Stimulated activated naive CD8-positive, alpha-beta T cell treated with anti-CD3 and anti-CD28 coated beads, Interleukin-15, Interleukin-2, amounts not matched to agents 100 ng/mL and 50 ng/mL, for 24 hours (primary cell): ENCODE measurements around the gene ZNF814.
"Not testable (repeated sequence)": the region's sequence is repeated elsewhere in the genome, so short reads cannot be mapped to it uniquely, and the experiment has no call there.

ENCODE experiments used
- H3K27ac Mint-ChIP-seq: one replicate; pipeline ENCODE4 v1.8.0; 2021; ENCODE audit warnings: mild to moderate bottlenecking, mixed read lengths
- H3K27me3 Mint-ChIP-seq: one replicate; pipeline ENCODE4 v1.8.0; 2021; ENCODE audit warnings: mixed read lengths
- H3K36me3 Mint-ChIP-seq: one replicate; pipeline ENCODE4 v1.8.0; 2021; ENCODE audit warnings: low read depth, mixed read lengths
- H3K4me1 Mint-ChIP-seq: one replicate; pipeline ENCODE4 v1.8.0; 2021; ENCODE audit warnings: low read depth, mixed read lengths
- H3K4me3 Mint-ChIP-seq: one replicate; pipeline ENCODE4 v1.8.0; 2021; ENCODE audit warnings: mild to moderate bottlenecking, mixed read lengths
- H3K9me3 Mint-ChIP-seq: one replicate; pipeline ENCODE4 v1.8.0; 2021; ENCODE audit warnings: mixed read lengths

ZNF814 gene

GRCh38 chr19:57888560-57889231, at the start of gene ZNF814:
ZNF814 (minus strand) TSS chr19:57889037; CDS start chr19:57888802, 235 bp downstream.
- peaks cover 26% of the 10 kb centered on the region for H3K9me3 Mint-ChIP-seq
- H3K4me1 Mint-ChIP-seq: peaks cover 29% of the 10 kb centered on the region
- H3K27me3 Mint-ChIP-seq: no peaks in the 10 kb centered on the region
- H3K27ac Mint-ChIP-seq: peak within 1 kb of the TSS; percentile 92
- peak within 1 kb of the TSS; percentile 93 for H3K4me3 Mint-ChIP-seq
- H3K36me3 Mint-ChIP-seq: peaks cover 49% of the 10 kb centered on the region

GRCh38 chr19:57935731-57936130, 46.9 kb upstream of the ZNF814 start:
- peaks cover 76% of the 10 kb centered on the region for H3K36me3 Mint-ChIP-seq
- no peaks in the 10 kb centered on the region for H3K27me3 Mint-ChIP-seq
- H3K27ac Mint-ChIP-seq: no peak overlapping the region
- H3K9me3 Mint-ChIP-seq: peaks cover 33% of the 10 kb centered on the region
- H3K4me3 Mint-ChIP-seq: no peak overlapping the region
- no peaks in the 10 kb centered on the region for H3K4me1 Mint-ChIP-seq

DNA sequence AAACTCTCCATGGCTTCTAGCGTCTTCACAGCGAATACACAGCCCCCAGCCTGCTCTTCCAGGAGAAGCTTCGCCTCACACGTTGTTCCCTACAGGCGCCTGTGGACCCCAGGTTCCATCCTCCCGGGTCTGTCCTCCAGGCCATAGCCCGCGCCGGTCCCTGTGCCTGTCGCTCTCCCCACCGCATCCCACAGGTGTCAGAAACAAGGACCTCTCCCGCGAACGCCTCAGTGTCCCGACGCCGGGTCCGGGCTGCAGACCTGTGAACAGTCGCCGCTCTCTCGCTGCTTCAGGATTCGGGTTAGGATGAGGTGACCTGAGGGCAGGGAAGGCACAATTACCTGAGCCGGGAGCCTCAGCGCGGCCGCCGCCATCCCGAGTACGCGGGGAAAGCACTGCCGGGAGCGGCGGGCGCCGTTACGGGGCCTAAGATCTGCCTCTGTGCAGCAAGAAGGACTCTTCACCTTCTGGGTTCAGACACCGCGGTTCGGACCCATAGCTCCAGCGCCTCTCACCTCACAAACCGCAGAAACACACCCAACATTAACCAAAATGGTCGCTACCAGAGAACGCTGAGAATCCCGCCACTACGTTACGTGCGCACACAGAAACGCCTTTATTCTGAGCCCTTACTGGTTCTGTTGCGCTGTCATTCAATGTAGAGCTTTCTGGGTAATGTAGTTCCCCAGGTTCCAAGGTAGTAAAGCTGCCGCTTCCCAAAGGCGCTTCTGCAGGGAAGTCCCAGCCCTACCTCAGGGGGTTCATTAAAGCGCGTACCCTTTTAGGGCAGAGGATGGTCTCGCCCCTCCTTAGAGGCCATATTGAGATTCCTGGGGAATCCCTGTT, 46.2 kb upstream of the ZNF814 start, which contains the start of gene ZNF418:
Gene ZNF418 (minus strand): TSS at position 583 of the 846 bp plus-strand sequence. CDS start 1,580 bp downstream, outside the sequence.
- Mint-ChIP-seq H3K9me3 (peaks cover 36% of the 10 kb centered on the region), H3K27ac (peak within 1 kb of the TSS; percentile 45), H3K27me3 (no peaks in the 10 kb centered on the region), H3K4me3 (peak within 1 kb of the TSS; percentile 82), H3K4me1 (no peaks in the 10 kb centered on the region), H3K36me3 (peaks cover 76% of the 10 kb centered on the region)

- H3K27ac Mint-ChIP-seq: no peak overlapping the region
- H3K36me3 Mint-ChIP-seq: peaks cover 63% of the 10 kb centered on the region
- no peak overlapping the region for H3K4me3 Mint-ChIP-seq
- H3K27me3 Mint-ChIP-seq: no peaks in the 10 kb centered on the region
- peaks cover 36% of the 10 kb centered on the region for H3K9me3 Mint-ChIP-seq
- H3K4me1 Mint-ChIP-seq: no peaks in the 10 kb centered on the region
Observed at GRCh38 chr19:57927587-57927986, 38.8 kb upstream of the ZNF814 start.

- H3K36me3 Mint-ChIP-seq: peaks cover 64% of the 10 kb centered on the region
- peaks cover 31% of the 10 kb centered on the region for H3K9me3 Mint-ChIP-seq
Observed at GRCh38 chr19:57916168-57916995, 27.5 kb upstream of the ZNF814 start, which contains the start of gene ZNF417. ZNF417 (minus strand) TSS chr19:57916592; CDS start chr19:57916411, 181 bp downstream.

DNA sequence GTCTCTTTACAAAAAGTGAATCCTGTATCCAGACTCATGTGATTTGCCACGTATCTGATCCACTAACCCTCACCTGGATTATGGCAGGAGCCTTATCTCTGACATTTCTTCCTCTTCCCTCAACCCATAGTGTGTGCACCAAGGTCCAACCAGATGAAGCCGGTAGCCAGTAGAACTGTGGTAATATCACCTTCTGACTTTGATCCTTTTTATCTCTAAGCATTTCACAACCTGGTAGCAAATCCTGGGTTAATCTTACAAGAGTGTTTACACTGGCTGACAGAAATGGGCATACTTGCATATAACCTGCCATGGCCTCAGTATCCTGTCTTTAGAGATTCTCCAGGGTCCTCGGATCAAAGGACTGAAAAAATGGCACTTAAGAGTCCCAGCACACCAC, 25.7 kb upstream of the ZNF814 start:
- H3K4me1 Mint-ChIP-seq: peaks cover 36% of the 10 kb centered on the region
- peak overlapping the region; percentile 90 for H3K4me3 Mint-ChIP-seq
- peaks cover 28% of the 10 kb centered on the region for H3K9me3 Mint-ChIP-seq
- H3K27me3 Mint-ChIP-seq: no peaks in the 10 kb centered on the region
- H3K27ac Mint-ChIP-seq: no peak overlapping the region
- H3K36me3 Mint-ChIP-seq: peaks cover 72% of the 10 kb centered on the region

More at GRCh38 chr19:57916168-57916995, 27.5 kb upstream of the ZNF814 start, which contains the start of gene ZNF417:
- Mint-ChIP-seq H3K27ac (peak within 1 kb of the TSS; percentile 86), H3K4me1 (peaks cover 36% of the 10 kb centered on the region), H3K4me3 (peak within 1 kb of the TSS; percentile 90)
- H3K27me3 Mint-ChIP-seq: not testable (repeated sequence)

DNA sequence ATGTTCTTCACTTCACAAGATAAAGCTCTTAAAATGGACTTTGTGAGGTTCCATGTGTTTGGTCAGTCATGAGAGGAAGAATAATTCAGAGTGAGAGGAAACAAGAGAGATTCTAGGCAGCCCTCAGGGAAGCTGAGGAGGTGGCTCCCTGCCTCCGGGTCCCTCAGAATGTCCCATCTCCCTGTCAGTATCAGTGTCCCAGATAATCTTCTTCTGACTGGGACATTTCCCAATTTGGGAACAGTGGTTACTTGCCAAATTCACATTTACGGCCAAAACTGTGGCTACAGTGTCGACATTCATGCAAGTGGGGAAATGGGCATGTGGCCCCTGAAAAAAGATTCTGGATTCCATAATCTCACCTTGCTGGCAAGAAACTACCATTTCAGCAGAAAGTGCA, 18.6 kb upstream of the ZNF814 start:
- Mint-ChIP-seq H3K27me3 (no peaks in the 10 kb centered on the region), H3K9me3 (peaks cover 22% of the 10 kb centered on the region), H3K27ac (no peak overlapping the region), H3K4me1 (peaks cover 12% of the 10 kb centered on the region), H3K4me3 (no peak overlapping the region), H3K36me3 (peaks cover 75% of the 10 kb centered on the region)

DNA sequence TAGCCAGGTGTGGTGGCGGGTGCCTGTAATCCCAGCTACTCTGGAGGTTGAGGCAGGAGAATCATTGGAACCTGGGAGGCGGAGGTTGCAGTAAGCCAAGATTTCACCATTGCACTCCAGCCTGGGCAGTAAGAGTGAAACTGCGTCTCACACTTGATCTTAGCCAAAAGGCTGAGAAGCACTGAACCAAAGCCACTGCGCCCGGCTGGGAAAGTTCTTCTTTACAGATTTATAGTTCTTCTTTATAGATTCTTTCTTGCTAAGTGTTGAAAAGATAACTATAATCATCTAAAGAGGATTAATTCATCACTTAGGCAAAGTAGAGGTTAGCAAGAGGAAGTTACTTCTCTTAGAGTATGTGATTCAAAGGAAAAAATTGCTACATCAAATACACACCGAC, 16.4 kb upstream of the ZNF814 start:
- H3K36me3 Mint-ChIP-seq: peaks cover 54% of the 10 kb centered on the region
- H3K4me1 Mint-ChIP-seq: peaks cover 8% of the 10 kb centered on the region
- H3K4me3 Mint-ChIP-seq: no peak overlapping the region
- no peak overlapping the region for H3K27ac Mint-ChIP-seq
- no peaks in the 10 kb centered on the region for H3K27me3 Mint-ChIP-seq
- H3K9me3 Mint-ChIP-seq: peaks cover 13% of the 10 kb centered on the region

DNA sequence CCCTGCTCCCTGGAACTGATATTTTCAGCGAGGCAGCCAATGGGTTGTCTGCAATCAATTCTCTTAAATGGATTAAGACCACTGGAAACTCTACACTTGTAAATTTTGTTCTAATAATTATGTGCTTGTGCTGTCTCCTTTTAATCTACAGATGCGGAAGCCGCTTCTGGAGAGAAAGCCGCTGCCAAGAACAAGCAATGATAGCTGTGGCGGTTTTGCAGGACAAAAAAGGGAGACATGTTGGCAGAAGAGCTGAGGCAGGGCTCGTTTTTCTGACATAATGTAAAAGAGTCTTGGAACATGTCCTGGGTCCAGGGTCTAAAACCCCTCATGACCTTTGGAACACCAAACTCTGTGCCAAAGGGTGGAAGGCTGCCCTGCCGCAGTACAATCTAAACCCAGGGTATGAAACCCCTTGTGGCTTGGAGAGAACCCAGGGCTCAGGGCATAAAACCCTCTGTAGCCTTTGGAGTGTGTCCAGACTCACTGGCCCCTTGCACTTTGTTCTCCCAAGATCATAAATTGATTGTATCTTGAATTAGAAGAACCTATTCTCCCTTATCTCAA, 14.9 kb upstream of the ZNF814 start:
- H3K27me3 Mint-ChIP-seq: no peaks in the 10 kb centered on the region
- H3K27ac Mint-ChIP-seq: no peak overlapping the region
- peaks cover 8% of the 10 kb centered on the region for H3K4me1 Mint-ChIP-seq
- H3K4me3 Mint-ChIP-seq: no peak overlapping the region
- H3K9me3 Mint-ChIP-seq: peaks cover 13% of the 10 kb centered on the region
- H3K36me3 Mint-ChIP-seq: peaks cover 43% of the 10 kb centered on the region

GRCh38 chr19:57900311-57900710, 11.5 kb upstream of the ZNF814 start:
- peaks cover 20% of the 10 kb centered on the region for H3K36me3 Mint-ChIP-seq
- no peak overlapping the region for H3K27ac Mint-ChIP-seq
- H3K9me3 Mint-ChIP-seq: peaks cover 3% of the 10 kb centered on the region
- no peaks in the 10 kb centered on the region for H3K27me3 Mint-ChIP-seq
- H3K4me3 Mint-ChIP-seq: no peak overlapping the region
- peaks cover 8% of the 10 kb centered on the region for H3K4me1 Mint-ChIP-seq

- peaks cover 31% of the 10 kb centered on the region for H3K36me3 Mint-ChIP-seq
- peaks cover 20% of the 10 kb centered on the region for H3K4me1 Mint-ChIP-seq
- not testable (repeated sequence) for H3K4me3 Mint-ChIP-seq, H3K27me3 Mint-ChIP-seq, H3K27ac Mint-ChIP-seq
- peaks cover 25% of the 10 kb centered on the region for H3K9me3 Mint-ChIP-seq
Observed at GRCh38 chr19:57890706-57891105, 1.9 kb upstream of the ZNF814 start.

DNA sequence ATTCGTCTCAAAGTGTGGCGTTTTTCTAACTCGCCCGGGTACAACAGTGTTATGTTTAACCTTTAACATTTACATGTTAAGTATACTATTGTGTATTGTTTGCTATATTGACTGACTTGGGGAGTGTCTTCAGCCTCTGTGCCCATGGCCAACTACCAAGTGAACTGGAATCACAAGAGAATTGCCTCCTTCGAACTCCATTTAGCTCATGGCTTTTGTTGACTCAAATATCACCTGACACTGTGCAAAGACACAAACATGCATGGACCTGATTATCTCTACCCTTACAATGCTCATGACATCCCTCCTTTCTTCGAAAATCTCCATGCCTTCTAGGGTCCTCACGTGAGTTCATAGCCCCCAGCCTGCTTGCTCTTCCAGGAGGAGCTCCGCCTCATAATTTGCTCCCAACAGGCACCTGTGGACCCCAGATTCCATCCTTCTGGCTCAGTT, 704 bp downstream of the ZNF814 start:
- peaks cover 26% of the 10 kb centered on the region for H3K9me3 Mint-ChIP-seq
- H3K4me3 Mint-ChIP-seq: peak overlapping the region; percentile 93
- H3K4me1 Mint-ChIP-seq: peaks cover 29% of the 10 kb centered on the region
- peaks cover 55% of the 10 kb centered on the region for H3K36me3 Mint-ChIP-seq
- peak overlapping the region; percentile 92 for H3K27ac Mint-ChIP-seq
- no peaks in the 10 kb centered on the region for H3K27me3 Mint-ChIP-seq

DNA sequence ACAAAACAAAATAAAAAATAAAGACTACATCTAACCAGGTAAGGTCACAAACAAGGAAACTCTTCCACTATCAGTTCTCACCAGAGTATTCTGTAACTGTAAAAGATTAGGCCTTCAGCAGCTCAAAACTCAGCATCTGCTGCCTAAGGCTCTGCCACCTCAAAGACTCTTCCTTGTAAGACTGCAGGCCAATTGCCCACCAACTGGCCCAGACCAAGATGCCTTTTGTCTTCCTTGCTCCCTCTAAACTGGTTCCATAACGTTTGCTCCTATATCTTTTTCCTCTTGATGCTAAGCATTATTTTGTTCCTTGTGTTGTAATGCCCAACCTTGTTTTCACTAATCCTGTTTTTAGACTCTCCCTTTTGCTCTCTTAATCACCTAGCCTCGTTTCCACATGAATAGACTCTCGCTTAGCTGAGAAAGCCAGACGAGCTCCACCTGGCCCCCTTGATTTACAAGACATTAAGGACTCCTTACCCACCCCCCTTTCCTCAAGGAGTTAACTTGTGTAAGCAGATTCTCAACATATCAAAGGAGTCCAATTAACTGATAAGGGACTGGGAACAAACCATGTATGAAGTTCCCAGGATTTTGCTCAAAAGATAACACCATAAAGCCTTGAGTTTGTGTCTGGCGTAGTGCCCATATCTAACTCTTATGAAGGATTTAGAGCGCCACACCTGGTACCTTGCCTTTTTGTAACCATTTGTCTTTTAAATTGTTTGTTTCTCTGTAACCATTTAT, 1.5 kb downstream of the ZNF814 start:
- Mint-ChIP-seq H3K27ac (peak overlapping the region; percentile 0), H3K9me3 (peaks cover 26% of the 10 kb centered on the region)

More for the DNA sequence above, 1.5 kb downstream of the ZNF814 start:
- H3K4me3 Mint-ChIP-seq: peak overlapping the region; percentile 93
- peaks cover 29% of the 10 kb centered on the region for H3K4me1 Mint-ChIP-seq
- H3K36me3 Mint-ChIP-seq: peaks cover 62% of the 10 kb centered on the region
- H3K27me3 Mint-ChIP-seq: no peaks in the 10 kb centered on the region
